NCI-H1694 (cell line): ENCODE data around the gene TRIM67.
"Not testable (repeated sequence)": the region's sequence is repeated elsewhere in the genome, so short reads cannot be mapped to it uniquely, and the experiment has no call there.

Source experiments
- DNase-seq: peaks from one replicate; lab custom pipeline; 2025; lab: John Stamatoyannopoulos, UW

The TRIM67 gene

DNA sequence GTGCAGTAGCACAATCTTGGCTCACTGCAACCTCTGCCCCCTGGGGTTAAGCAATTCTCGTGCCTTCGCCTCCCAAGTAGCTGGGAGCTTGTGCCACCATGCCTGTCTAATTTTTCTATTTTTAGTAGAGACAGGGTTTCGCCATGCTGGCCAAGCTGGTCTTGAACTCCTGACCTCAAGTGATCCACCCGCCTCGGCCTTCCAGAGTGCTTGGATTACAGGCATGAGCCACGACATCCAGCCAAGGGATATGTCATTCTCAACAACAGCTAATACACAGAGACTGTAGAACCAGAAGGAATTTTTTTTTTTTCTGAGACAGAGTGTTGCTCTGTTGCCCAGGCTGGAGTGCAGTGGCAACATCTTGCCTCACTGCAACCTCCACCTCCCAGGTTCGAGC lies 3.7 kb upstream of the TRIM67 start:
- not testable (repeated sequence) for DNase-seq

DNA sequence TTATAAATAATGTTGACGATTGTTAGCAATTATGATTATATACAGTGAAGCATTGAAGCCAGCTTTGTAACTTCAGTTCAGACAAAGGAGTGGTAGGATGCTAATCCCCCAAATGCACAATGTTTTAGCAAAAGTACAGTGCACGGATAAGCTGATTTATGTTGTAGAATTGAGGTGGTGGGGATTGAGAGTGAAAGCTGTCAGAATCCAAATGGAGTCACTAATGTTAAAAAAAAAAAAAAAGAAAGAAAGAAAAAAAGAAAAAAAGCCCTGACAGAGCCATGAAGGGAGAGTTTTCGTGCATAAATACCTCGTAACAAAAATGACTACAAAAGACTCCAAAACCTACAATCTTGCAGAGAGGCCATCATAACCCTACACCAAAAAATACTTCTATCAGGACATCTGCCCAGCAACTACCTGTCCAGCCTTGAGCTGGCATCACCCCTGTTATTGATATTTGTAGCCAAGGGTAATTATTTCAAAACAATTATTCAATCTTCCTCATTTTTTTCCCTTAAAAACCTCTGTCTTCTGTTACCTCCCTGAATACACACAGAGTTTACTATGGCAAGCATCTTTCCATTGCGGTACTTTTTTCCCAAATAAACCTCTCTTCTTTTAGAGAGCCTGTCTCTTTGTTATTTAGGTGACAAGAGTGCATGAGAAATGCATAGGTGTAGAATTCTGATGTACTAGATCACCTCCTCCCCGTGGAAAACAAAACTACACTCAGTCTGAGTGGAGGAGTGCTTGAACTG lies 2.5 kb upstream of the TRIM67 start:
- DNase-seq: no peak

DNA sequence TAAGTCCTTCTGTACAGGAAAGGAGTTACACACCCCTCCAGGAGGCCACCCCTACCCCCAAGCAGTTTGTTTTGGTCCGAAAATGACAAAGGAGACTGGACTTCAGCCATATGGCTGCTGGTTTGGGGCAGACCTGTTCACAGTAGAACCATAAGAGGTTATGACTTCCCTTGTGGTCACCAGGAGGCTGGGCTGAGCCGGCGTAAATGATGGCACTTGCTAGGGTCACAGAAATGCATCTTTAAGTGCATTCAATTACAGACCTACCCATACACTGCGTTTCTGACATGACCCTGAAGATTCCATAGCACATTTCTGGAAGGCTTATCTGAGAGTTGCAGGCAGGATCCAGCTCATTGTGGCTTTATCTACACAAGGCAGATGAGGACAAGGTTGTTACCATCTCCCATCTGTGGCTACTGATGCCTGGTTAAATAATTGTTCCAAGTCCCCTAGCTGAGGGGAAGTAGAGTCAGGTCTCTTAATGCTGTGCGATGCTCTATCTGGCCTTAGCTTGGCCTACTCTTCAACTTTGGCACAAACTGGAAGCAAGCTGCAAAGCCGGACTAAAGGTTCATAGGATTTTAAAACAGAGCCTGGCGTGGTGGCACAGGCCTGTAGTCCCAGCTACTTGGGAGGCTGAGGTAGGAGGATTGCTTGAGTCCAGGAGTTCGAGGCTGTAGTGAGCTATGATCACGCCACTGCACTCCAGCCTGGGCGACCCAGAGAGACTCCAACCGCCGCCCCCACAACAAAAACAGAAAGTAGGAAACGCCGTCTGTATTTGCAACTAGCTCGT lies 1.7 kb upstream of the TRIM67 start:
- DNase-seq: no peak

DNA sequence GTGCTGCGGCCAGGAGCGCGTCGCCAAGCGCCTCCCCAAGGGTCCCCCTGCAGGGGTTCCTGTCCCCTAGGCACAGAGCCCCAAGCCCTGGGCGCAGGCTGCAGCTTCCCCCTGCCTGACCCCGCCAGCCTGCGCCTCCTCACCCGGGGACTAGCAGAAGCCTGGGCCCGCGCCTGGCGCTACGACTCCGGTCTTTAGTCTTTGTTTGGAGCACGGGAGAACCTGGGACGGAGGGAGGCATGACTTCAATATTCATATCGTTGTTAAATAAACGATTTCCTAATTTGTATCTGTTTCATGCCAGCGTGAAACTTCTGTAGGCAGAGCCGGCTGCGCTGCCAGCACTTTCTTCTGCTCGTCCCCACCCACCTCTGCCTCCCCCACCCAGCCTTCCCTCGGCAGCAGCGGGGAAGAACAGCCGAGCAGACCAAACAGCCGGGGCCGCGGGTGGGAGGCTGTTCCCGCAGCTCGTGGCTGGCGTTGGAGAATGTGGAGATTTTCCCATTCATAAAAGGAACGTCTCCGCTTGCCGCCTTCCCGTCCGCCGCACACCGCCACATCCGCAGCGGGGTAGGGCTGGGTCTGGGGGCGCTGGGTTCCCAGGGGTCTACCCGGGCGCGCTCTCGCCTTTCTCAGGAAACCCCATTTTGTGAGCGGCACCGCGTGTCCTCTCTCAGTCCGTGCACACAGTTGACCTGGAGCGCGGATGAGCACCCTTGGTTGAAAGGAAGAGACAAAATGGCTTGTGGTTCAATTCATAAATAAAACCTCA lies 777 bp upstream of the TRIM67 start:
- DNase-seq: peak; percentile 41

DNA sequence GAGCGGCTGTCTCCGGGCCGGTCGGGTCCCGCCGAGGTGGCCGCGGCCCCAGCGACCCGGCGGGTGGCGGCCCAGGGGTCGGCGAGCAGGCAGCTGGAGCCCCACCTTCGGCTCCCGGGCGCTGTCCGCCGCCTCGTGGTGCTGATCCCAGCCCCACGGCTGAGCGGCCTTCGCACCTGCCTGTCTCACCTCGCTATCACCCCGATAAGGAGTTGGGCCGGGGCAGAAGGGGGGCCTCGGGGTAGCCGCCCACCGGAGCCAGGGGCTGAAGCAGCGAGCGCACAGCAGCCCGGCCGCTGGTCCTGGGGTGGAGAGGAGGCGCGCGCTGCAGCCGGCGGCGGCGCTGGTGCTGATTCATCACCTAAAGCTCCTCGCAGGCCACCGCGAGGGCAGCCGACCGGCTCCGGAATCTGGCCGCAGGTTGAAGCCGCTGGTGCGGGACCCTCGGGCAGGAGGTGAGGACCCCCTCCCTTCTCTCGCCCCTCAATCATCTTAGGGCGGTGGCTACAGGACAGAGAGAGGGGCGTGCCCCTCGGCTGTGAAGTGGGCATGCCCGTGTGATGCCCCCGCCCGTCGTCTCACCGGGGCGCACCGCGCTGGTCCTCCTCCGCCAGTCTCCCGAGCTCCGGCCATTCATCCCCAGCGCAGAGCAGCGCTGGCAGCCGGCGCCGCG lies 575 bp downstream of the TRIM67 start:
- DNase-seq: no peak

DNA sequence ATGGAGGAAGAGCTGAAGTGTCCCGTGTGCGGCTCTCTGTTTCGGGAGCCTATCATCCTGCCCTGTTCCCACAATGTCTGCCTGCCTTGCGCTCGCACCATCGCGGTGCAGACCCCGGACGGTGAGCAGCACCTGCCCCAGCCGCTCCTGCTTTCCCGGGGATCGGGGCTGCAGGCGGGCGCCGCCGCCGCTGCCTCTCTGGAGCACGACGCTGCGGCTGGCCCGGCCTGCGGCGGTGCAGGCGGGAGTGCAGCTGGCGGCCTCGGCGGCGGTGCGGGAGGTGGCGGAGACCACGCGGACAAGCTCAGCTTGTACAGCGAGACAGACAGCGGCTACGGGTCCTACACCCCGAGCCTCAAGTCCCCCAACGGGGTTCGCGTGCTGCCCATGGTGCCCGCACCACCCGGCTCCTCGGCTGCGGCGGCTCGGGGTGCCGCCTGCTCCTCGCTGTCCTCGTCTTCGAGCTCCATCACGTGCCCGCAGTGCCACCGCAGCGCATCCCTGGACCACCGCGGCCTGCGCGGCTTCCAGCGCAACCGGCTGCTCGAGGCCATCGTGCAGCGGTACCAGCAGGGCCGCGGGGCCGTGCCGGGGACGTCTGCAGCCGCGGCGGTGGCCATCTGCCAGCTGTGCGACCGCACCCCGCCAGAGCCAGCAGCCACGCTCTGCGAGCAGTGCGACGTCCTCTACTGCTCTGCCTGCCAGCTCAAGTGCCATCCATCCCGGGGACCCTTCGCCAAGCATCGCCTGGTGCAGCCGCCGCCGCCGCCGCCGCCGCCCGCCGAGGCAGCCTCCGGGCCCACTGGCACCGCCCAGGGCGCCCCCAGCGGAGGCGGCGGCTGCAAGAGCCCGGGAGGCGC lies 1.3 kb downstream of the TRIM67 start:
- DNase-seq: no peak

DNA sequence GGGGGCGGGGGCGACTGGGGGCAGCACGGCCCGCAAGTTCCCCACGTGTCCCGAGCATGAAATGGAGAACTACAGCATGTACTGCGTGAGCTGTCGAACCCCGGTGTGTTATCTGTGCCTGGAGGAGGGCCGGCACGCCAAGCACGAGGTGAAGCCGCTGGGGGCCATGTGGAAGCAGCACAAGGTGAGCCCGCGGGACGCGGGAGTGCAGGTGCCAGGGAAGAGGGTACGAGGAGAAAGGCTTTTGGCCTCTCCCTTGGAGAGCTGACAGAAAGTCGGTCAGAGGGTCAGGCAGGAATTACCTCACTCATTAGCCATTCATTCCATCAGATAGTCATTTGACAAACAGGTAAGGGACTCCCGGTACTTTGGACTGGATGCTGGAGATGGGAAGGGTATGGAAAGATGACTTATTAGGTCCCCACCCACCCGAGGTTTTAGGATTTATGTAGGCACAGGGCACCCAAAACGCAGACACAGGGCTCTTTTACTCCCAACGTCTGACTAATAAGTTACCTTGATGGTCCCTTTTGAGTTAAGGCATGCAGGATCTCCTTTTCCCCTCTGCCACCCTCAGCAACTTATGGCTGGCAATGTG lies 2.1 kb downstream of the TRIM67 start:
- no peak for DNase-seq

DNA sequence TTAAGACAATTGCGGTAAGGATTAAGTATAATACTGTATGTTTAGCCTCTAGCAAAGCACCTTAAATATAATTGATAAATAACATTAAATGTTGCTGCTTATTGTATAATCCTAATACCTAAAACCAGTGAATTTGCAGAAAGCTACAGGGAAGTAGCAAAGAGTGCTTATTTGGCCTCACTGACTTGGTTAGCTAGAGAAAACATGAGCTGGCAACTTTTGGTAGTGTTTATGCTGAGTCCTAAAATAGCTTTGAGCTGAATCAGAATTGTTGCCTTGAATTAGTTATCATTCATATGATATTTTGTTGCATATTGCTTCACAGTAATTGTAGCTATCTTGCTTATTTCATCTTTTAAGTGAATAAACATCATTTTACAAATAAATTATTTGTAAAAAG lies 3.5 kb downstream of the TRIM67 start:
- DNase-seq: no peak

DNA sequence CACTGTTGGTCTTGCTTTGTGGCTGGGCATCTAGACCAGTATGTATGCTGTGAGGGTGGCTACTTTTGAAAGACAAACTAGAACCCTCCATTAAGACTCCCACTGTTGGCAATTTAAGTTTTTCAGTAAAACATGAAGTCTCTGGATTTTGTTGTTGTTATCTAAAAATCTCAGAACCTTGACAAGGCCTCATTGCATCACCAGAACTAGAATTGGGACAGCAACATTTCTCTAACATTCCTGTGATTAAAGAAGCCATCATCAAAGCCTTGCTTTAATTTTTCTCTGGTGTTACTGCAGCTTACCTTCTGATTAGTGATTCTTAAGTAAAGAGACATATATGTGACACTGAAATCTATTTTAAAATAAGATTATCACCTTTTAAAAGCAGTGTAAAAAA lies 4.5 kb downstream of the TRIM67 start:
- DNase-seq: no peak

DNA sequence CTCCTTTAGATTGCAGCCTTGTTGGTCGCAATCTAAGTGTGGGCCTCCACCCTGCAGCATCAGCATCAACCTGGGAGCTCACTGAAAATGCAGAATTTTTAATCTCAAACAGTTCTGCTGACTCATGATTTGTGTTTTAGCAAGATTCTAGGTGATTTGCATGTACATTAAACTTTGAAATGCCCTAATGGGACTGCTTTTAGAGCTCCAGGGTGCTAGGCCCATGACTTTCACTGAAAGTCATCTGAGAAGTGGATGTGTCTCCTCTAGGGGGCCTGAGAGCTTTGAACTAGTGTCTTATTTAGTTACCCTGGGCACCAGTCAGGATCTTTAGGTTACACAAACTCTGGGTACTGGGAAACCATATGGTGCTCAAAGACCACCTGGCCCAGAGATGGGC lies 9.0 kb downstream of the TRIM67 start:
- no peak for DNase-seq

DNA sequence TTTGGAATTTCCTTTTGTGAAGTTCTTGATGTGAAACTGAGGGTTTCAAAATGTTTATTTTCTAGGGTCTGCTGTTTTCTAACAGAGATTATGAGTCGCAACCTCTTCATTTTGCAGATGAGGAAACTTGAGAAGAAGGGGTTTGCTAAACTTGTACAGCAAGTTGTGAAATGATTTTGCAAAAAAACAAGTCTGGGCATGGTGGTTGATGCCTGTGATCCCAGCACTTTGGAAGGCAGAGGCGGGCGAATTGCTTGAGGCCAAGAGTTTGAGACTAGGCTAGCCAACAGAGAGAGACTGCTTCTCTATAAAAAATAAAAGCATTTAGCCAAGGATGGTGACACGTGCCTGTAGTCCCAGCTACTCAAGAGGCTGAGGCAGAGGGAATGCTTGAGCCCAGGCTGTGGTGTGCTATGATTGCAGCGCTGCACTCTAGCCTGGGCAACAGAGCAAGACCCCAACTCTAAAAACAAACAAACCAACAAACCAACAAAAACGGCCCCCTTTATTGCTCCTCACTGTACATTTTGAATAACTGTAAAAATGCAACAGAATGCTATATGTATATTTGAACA lies 9.9 kb downstream of the TRIM67 start:
- DNase-seq: no peak

DNA sequence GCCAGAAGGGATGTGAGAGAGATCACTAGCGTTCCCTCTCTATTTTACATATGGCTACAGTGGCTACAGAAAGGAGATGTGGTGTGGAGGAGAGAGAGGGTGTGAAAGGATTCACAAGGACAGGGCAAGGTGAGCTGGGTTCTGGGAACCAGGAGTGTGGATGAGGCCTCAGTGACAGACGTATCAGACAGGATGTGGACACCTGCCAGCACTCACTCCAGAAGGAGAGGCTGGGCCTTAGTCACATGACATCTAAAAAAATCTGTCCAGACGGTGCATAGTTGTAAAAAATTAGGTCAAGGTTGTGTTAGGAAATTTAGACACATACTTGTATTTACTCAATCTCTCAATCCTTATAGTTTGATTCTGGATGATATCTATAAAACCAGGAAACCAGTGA lies 10.6 kb downstream of the TRIM67 start:
- peak; percentile 85 for DNase-seq

DNA sequence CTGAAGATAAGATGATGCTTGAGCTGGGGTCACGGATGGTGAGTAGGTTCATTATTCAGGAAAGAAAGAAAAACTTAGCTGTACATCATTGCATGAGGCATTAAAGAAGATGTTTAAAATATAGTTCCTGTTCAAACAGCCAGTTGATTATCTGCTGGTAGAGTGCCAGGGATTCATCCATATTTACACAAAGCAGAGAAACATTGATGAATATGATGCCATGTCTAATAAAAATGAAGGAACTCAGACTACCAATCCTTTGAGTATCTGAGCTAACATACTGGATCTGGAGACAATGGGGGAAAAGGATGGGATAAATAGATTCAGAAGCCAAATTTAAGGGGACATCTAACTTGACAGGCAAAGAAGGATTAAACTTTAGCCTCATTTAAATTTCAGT lies 14.6 kb downstream of the TRIM67 start:
- no peak for DNase-seq

DNA sequence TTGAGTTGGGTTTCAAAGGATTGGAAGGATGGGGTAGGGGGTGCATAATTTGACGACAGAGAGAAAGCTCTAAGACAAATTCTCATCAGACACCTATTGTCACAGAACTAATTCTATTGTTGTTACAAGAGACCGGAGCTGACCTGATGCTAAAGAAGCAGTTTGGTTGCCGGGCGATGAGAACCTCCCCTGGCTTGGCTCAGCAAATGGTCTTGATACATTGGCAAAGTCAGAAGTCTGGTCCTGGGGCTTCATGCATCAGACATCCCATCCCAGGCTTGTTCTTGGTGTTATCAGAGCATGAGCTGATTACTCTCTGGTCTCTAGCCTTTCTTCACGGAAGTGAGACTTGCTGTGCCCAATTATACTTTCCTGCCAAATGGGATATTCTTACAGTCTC lies 15.4 kb downstream of the TRIM67 start:
- no peak for DNase-seq

DNA sequence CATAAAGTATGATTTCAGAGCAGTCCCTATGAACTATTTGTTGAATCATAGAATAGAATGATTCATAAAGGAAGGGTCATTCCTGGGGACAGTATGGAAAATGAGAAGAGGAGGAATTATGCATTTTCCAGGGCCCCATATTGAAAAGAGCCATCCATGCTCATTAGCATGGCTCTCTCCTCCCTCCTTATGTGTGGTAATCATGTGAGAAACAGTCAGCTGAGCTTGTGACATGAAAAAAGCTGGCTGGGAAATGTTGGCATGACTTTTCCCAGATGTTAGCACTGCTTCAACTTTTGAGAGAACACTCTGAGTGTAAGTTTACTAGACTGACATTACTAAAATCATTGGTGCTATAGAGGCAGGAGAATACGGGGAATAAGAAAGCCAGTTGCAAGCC lies 16.1 kb downstream of the TRIM67 start:
- no peak for DNase-seq

DNA sequence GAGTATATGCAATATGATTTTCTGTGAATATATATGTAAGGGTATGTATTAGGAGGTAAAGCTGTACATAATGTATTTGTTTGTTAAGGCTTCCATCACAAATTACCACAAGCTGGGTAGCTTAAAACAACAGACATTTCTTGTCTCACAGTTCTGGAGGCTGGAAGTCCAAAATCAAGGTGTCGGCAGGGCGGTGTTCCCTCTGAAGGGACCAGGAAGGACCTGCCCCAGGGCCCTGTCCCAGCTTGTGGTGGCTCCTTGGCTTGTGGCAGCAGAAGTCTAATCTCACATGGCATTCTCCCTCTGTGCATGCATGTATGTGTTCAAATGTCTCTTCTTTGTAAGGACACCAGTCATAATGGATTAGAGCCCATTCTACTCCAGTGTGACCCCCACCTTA lies 17.1 kb downstream of the TRIM67 start:
- DNase-seq: no peak

DNA sequence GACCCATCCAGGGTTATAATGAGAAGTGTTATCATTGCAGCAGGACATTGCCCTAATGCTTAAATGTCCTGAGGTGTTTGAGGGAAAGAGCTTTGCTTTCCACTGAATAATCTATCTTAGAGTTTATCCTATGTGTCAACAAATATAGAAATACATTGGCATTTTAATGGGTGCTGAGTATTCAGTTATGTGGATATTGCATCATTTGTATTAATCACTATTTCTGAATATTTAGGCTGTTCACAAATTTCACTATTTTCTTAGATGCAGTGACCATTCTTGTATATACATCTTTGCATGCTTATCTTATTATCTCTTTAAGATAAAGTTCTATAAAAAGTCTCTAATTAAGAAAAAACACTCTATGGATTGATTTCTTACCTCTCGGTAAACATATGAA lies 18.2 kb downstream of the TRIM67 start:
- DNase-seq: no peak

DNA sequence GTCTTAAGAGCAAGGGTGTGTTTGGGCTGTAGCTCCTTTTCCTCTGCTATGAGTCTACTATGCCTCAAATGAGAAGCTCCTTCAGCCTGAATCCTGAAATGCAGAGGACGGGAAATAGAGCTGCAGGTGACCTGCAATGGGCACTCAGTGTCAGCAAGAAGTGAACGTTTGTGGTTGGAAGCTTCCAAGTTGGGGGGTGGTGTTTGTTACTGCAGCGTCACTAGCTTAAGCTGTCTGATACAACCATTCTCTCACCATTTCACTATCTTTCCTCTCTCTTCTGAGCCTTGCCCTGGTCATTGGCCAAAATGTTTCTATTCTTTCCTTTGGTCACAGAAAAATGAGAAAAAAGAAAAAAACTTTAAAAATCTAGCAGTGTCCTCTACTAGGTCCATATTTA lies 19.4 kb downstream of the TRIM67 start:
- DNase-seq: no peak

DNA sequence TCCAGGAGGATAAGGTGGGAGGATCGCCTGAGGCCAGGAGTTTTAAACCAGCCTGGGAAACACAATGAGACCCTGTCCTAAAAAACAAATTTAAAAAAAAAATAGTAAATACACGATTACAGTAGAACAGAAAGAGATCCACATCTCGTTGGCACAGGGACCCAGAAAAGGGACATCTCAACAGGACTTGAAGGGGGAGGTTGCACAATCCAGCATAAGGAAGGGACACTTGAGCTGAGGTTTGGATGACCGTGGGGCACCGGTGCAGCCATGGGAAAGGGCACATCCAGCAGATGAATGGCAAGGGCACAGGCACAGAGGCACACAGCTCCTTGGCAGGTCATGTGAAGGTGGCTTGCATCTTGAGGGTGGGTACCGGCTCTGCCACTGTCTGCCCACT lies 20.5 kb downstream of the TRIM67 start:
- DNase-seq: no peak
